RWPE1 (cell line): Measurements from ENCODE around the gene ZMYND10.

Experiments
- CTCF ChIA-PET: fragments of 350-600 bp; sonication (Branson Sonifier 250); formaldehyde crosslinking; extraction: SDS; loops from one replicate; lab custom pipeline; 2021; lab: Yijun Ruan, JAX
- POLR2A ChIA-PET: fragments of 400-600 bp; formaldehyde crosslinking; extraction: SDS; loops from one replicate; lab custom pipeline; 2020; ENCODE audit warnings: antibody characterized with exemption; ENCODE audit not compliant: low non-redundant PET; lab: Yijun Ruan, JAX
- DNase-seq: peaks from one replicate; pipeline ENCODE4 v3.0.0; 2012; ENCODE audit warnings: low spot score
- H3K27ac ChIP-seq: fragments of 450-650 bp; 2 replicates; pipeline ENCODE4 v1.5.1; 2017
- CTCF ChIP-seq: fragments of 450-650 bp; conservative IDR thresholded peaks from 2 replicates; pipeline ENCODE4 v1.5.1; 2017; ENCODE audit warnings: low read depth, mild to moderate bottlenecking

Gene ZMYND10

GRCh38 chr3:50388016-50388719, 42.6 kb upstream of the ZMYND10 start:
- ChIA-PET CTCF (no interaction called here), POLR2A (no interaction called here)
- no peak overlapping the region for H3K27ac ChIP-seq
- TF ChIP-seq CTCF, result no peak
- DNase-seq, result no peak

- no peak for DNase-seq
- POLR2A ChIA-PET, result no interaction called here
- CTCF ChIA-PET, result interaction anchor here (0.6 to 0.7 kb wide), 2 partner anchors 61 to 1556 kb away, joined by 3 read pairs; partner anchors contain the start of gene RRP9
- no peak for TF ChIP-seq CTCF
- no peak overlapping the region for H3K27ac ChIP-seq
Measured at GRCh38 chr3:50385754-50386153, 40.2 kb upstream of the ZMYND10 start.

- ChIA-PET POLR2A (no interaction called here), CTCF (no interaction called here)
- TF ChIP-seq CTCF, result no peak
- peak overlapping the region; percentile 42 for H3K27ac ChIP-seq
- DNase-seq, result no peak
Measured at GRCh38 chr3:50383750-50384149, 38.2 kb upstream of the ZMYND10 start.

- CTCF ChIA-PET, result no interaction called here
- POLR2A ChIA-PET, result interaction anchor here (0.6 kb wide), 1 partner anchor 54 kb away, joined by 3 read pairs; no protein-coding TSS in a partner anchor
- TF ChIP-seq CTCF, result no peak
Measured at GRCh38 chr3:50382722-50383121, 37.2 kb upstream of the ZMYND10 start.

GRCh38 chr3:50381383-50381782, 35.9 kb upstream of the ZMYND10 start:
- no peak for TF ChIP-seq CTCF
- no peak for DNase-seq
- ChIA-PET POLR2A (no interaction called here), CTCF (interaction anchor here (0.7 kb wide), 1 partner anchor 15 kb away, joined by 3 read pairs; no protein-coding TSS in a partner anchor)
- H3K27ac ChIP-seq, result no peak overlapping the region

More at GRCh38 chr3:50382722-50383121, 37.2 kb upstream of the ZMYND10 start:
- DNase-seq, result no peak
- H3K27ac ChIP-seq, result 0 out of 2 replicates have a peak overlapping the region, but pooled peaks have one; percentile 8

GRCh38 chr3:50380405-50381085, 35.0 kb upstream of the ZMYND10 start:
- H3K27ac ChIP-seq, result no peak overlapping the region
- no peak for DNase-seq
- POLR2A ChIA-PET, result no interaction called here
- CTCF ChIA-PET, result no interaction called here
- no peak for TF ChIP-seq CTCF
